OCI-LY1 (cell line): ENCODE results near the gene SECTM1.

Experiments
- H2AFZ ChIP-seq: fragments of 200-600 bp; sonication (generic), shearing (Covaris generic); 2 replicates; pipeline ENCODE4 v1.6.0; 2014; ENCODE audit warnings: antibody characterized with exemption, mild to moderate bottlenecking, low read length
- H3F3A ChIP-seq: fragments of 200-600 bp; sonication (generic), shearing (Covaris generic); 2 replicates; pipeline ENCODE4 v1.6.0; 2014; ENCODE audit warnings: mild to moderate bottlenecking, antibody characterized with exemption, low read length, moderate library complexity; ENCODE audit not compliant: insufficient read depth
- H3K27ac ChIP-seq: fragments of 200-600 bp; sonication (generic); 2 replicates; pipeline ENCODE4 v1.5.1; 2014; ENCODE audit warnings: low read length, mixed run types, mild to moderate bottlenecking, low read depth; ENCODE audit not compliant: poor library complexity, severe bottlenecking
- H3K27me3 ChIP-seq: fragments of 200-600 bp; sonication (generic); 2 replicates; pipeline ENCODE4 v1.6.0; 2014; ENCODE audit warnings: antibody characterized with exemption, mild to moderate bottlenecking, low read length, moderate library complexity; ENCODE audit not compliant: insufficient read depth
- H3K36me3 ChIP-seq: fragments of 200-600 bp; sonication (generic); 2 replicates; pipeline ENCODE4 v1.6.1; 2014; ENCODE audit warnings: mild to moderate bottlenecking, antibody characterized with exemption, low read length, moderate library complexity, mixed read lengths; ENCODE audit not compliant: insufficient read depth
- H3K4me1 ChIP-seq: fragments of 200-600 bp; sonication (generic); 2 replicates; pipeline ENCODE4 v1.5.1; 2014; ENCODE audit warnings: mild to moderate bottlenecking, low read length, moderate library complexity; ENCODE audit not compliant: insufficient read depth, severe bottlenecking
- H3K4me2 ChIP-seq: fragments of 200-600 bp; sonication (generic), shearing (Covaris generic); 2 replicates; pipeline ENCODE4 v1.6.1; 2014; ENCODE audit warnings: low read length
- H3K4me3 ChIP-seq: fragments of 200-600 bp; sonication (generic); 2 replicates; pipeline ENCODE4 v1.5.1; 2014; ENCODE audit warnings: low read length, low read depth, mild to moderate bottlenecking, mixed read lengths; ENCODE audit not compliant: poor library complexity, severe bottlenecking
- H3K79me2 ChIP-seq: fragments of 200-600 bp; shearing (Covaris generic); 2 replicates; pipeline ENCODE4 v1.6.1; 2016; ENCODE audit warnings: mixed run types, low read length, mixed read lengths; ENCODE audit not compliant: insufficient read depth
- H3K9ac ChIP-seq: fragments of 200-600 bp; sonication (generic), shearing (Covaris generic); 2 replicates; pipeline ENCODE4 v1.6.1; 2014; ENCODE audit warnings: mild to moderate bottlenecking, low read length, mixed read lengths
- H3K9me2 ChIP-seq: fragments of 200-600 bp; sonication (generic), shearing (Covaris generic); 2 replicates; pipeline ENCODE4 v1.6.1; 2014; ENCODE audit warnings: low read depth, mild to moderate bottlenecking, low read length, mixed read lengths
- H3K9me3 ChIP-seq: fragments of 200-600 bp; shearing (Covaris generic); 2 replicates; pipeline ENCODE4 v1.6.1; 2014; ENCODE audit warnings: low read length, mixed read lengths
- H4K20me1 ChIP-seq: fragments of 200-600 bp; sonication (generic), shearing (Covaris generic); 2 replicates; pipeline ENCODE4 v1.6.0; 2016; ENCODE audit warnings: mild to moderate bottlenecking, low read length; ENCODE audit not compliant: insufficient read depth
- CTCF ChIP-seq: fragments of 200-600 bp; sonication (generic), shearing (Covaris generic); IDR thresholded peaks from 2 replicates; pipeline ENCODE4 v1.5.1; 2017; ENCODE audit warnings: mild to moderate bottlenecking, antibody characterized with exemption, low read length, moderate library complexity, mixed read lengths
- EZH2 ChIP-seq: fragments of 200-600 bp; sonication (generic), shearing (Covaris generic); IDR thresholded peaks from 2 replicates; pipeline ENCODE4 v1.8.0; 2017; ENCODE audit warnings: borderline replicate concordance, mixed run types, mild to moderate bottlenecking, antibody characterized with exemption, low read length, moderate library complexity, mixed read lengths

Gene SECTM1

GRCh38 chr17:82367724-82368524, 34.4 kb upstream of the SECTM1 start:
- Histone ChIP-seq H3K27me3 (no peaks in the 10 kb centered on the region), H3K79me2 (no peaks in the 10 kb centered on the region), H3K27ac (no peak overlapping the region), H3K4me1 (peaks cover 16% of the 10 kb centered on the region), H3F3A (no peaks in the 10 kb centered on the region), H3K36me3 (no peaks in the 10 kb centered on the region; the same call in 1 of the 2 replicates), H3K9ac (no peak overlapping the region), H3K9me3 (no peaks in the 10 kb centered on the region), H3K4me2 (no peak overlapping the region), H4K20me1 (no peaks in the 10 kb centered on the region), H2AFZ (no peak overlapping the region), H3K4me3 (no peak overlapping the region), H3K9me2 (no peaks in the 10 kb centered on the region)
- TF ChIP-seq CTCF (no peak), EZH2 (no peak)

- Histone ChIP-seq H3K36me3 (no peaks in the 10 kb centered on the region; the same call in 1 of the 2 replicates), H3K9me3 (no peaks in the 10 kb centered on the region), H2AFZ (no peak overlapping the region), H3K4me3 (no peak overlapping the region), H4K20me1 (no peaks in the 10 kb centered on the region), H3K27me3 (no peaks in the 10 kb centered on the region), H3K4me1 (peaks cover 16% of the 10 kb centered on the region), H3K9me2 (no peaks in the 10 kb centered on the region), H3K9ac (no peak overlapping the region), H3F3A (no peaks in the 10 kb centered on the region), H3K4me2 (no peak overlapping the region), H3K79me2 (no peaks in the 10 kb centered on the region), H3K27ac (no peak overlapping the region)
- TF ChIP-seq EZH2 (no peak), CTCF (no peak)
Measured at GRCh38 chr17:82366749-82367148, 33.2 kb upstream of the SECTM1 start.

- Histone ChIP-seq H3K9me3 (no peaks in the 10 kb centered on the region), H2AFZ (no peak overlapping the region), H4K20me1 (no peaks in the 10 kb centered on the region), H3K4me1 (peaks cover 13% of the 10 kb centered on the region), H3K4me3 (no peak overlapping the region), H3K36me3 (no peaks in the 10 kb centered on the region; the same call in 1 of the 2 replicates), H3K79me2 (no peaks in the 10 kb centered on the region), H3K27me3 (no peaks in the 10 kb centered on the region), H3K27ac (no peak overlapping the region), H3K9me2 (no peaks in the 10 kb centered on the region), H3K9ac (no peak overlapping the region), H3F3A (no peaks in the 10 kb centered on the region), H3K4me2 (no peak overlapping the region)
- TF ChIP-seq CTCF (no peak), EZH2 (no peak)
Measured at GRCh38 chr17:82365606-82366295, 32.2 kb upstream of the SECTM1 start.
